ENCODE measurements around the gene ZBTB26. TPM values are rescaled to one million over a fixed set of nuclear protein-coding genes. Genes with fewer than 3 reads are reported as not detected.

ZBTB26 gene
- total RNA-seq, 2 experiments from 2014 or later, result 4.8 to 6.0 TPM

DNA sequence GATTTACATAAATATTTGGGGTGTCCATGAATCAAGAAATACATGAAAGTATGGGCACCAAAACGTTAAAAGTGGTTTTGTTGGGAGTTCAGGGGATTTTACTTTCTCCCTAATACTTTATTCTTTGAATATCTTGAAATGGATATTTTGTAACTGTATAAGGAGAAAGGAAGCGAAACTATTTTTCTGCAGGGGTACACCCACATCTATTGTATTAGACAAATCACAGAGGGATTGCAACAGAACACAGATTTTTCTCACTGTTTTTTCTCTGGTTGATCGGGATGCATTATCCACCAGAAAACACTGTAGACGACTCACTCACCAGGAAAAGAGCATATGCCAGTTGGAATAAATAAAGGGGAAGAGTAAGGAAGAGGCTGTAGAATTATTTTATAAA is 8.3 kb upstream of the ZBTB26 start:
- H3K27ac ChIP-seq (ENCODE audit: low read depth in 1 of 2, low read length in 2 of 2), result no peak overlapping the region

DNA sequence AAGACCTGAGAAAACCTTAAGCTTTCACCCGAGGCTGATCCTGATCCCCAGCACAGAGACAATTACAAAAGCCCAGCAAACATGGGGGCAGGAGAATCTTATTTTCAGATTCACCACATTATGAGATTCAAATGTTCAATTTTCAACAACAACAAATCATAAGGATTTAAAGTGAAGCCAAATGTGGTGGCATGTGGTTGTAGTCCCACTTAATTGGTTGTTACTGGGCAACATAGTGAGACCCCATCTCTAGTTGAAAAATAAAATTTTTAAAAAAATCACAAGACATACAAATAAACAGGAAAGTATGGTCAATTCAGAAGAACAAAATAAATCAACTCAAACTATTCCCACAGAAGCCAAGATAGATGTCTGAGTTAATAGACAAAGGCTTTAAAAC is 5.6 kb upstream of the ZBTB26 start:
- Histone ChIP-seq H3K9me3 (ENCODE audit: control insufficient read depth in 1 of 2, insufficient read depth in 1 of 2, low read length in 2 of 2) (no peaks in the 10 kb centered on the region), H3K27me3 (ENCODE audit: control insufficient read depth in 1 of 2, insufficient read depth in 2 of 2, low read length in 2 of 2) (no peaks in the 10 kb centered on the region), H3K4me1 (ENCODE audit: insufficient read depth, low read length) (peaks cover 29% of the 10 kb centered on the region), H3K27ac (ENCODE audit: low read depth in 1 of 2, low read length in 2 of 2) (no peak overlapping the region), H3K36me3 (ENCODE audit: insufficient read depth, low read length) (peaks cover 17% of the 10 kb centered on the region), H3K4me3 (ENCODE audit: low read length) (no peak overlapping the region)
- no peak for DNase-seq
- TF ChIP-seq, protein P1, sequence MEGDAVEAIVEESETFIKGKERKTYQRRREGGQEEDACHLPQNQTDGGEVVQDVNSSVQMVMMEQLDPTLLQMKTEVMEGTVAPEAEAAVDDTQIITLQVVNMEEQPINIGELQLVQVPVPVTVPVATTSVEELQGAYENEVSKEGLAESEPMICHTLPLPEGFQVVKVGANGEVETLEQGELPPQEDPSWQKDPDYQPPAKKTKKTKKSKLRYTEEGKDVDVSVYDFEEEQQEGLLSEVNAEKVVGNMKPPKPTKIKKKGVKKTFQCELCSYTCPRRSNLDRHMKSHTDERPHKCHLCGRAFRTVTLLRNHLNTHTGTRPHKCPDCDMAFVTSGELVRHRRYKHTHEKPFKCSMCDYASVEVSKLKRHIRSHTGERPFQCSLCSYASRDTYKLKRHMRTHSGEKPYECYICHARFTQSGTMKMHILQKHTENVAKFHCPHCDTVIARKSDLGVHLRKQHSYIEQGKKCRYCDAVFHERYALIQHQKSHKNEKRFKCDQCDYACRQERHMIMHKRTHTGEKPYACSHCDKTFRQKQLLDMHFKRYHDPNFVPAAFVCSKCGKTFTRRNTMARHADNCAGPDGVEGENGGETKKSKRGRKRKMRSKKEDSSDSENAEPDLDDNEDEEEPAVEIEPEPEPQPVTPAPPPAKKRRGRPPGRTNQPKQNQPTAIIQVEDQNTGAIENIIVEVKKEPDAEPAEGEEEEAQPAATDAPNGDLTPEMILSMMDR (IDR thresholded peaks at IDR 0.05), result no peak
- H3K36me3 Mint-ChIP-seq (ENCODE audit: low read depth), result peaks cover 40% of the 10 kb centered on the region
- no peaks in the 10 kb centered on the region for H3K27me3 Mint-ChIP-seq
- no peak overlapping the region for H3K27ac Mint-ChIP-seq
- no peaks in the 10 kb centered on the region for H3K9me3 Mint-ChIP-seq
- no peak overlapping the region for H3K4me3 Mint-ChIP-seq
- POLR2A ChIA-PET, result no interaction called here
- CTCF ChIA-PET, result no interaction called here
- intact Hi-C loops (cut with DNase I, micrococcal nuclease), result loop anchor here in 1 of 2 experiments (10.0 kb wide), 1 partner anchor 672 kb away; the partner anchor contains the start of genes MRRF and RBM18
- ATAC-seq (ENCODE audit: poor library complexity), result no peak
- H3K4me1 Mint-ChIP-seq (ENCODE audit: low read depth), result peaks cover 43% of the 10 kb centered on the region

More for the DNA sequence above, 8.3 kb upstream of the ZBTB26 start:
- Mint-ChIP-seq H3K36me3 (ENCODE audit: low read depth) (peaks cover 38% of the 10 kb centered on the region), H3K9me3 (no peaks in the 10 kb centered on the region), H3K4me1 (ENCODE audit: low read depth) (peaks cover 41% of the 10 kb centered on the region), H3K27me3 (no peaks in the 10 kb centered on the region), H3K4me3 (peak overlapping the region; percentile 78), H3K27ac (peak overlapping the region; percentile 39)
- Histone ChIP-seq H3K9me3 (ENCODE audit: control insufficient read depth in 1 of 2, insufficient read depth in 1 of 2, low read length in 2 of 2) (no peaks in the 10 kb centered on the region), H3K4me3 (ENCODE audit: low read length) (no peak overlapping the region), H3K4me1 (ENCODE audit: insufficient read depth, low read length) (peaks cover 19% of the 10 kb centered on the region), H3K36me3 (ENCODE audit: insufficient read depth, low read length) (peaks cover 19% of the 10 kb centered on the region), H3K27me3 (ENCODE audit: control insufficient read depth in 1 of 2, insufficient read depth in 2 of 2, low read length in 2 of 2) (no peaks in the 10 kb centered on the region)
- ATAC-seq (ENCODE audit: poor library complexity) (no peak), DNase-seq (no peak)
- CTCF ChIA-PET, result no interaction called here
- intact Hi-C loops (cut with DNase I, micrococcal nuclease), result loop anchor here in 1 of 2 experiments (2.0 to 10.0 kb wide), 2 partner anchors 27 to 675 kb away; partner anchors contain the start of genes MRRF, RBM18 and ZBTB6
- POLR2A ChIA-PET, result interaction anchor here (2.8 to 4.2 kb wide), 3 partner anchors 8 to 36 kb away, joined by 44 to 62 read pairs (median 53); partner anchors contain the start of genes RC3H2, ZBTB26 and ZBTB6
- TF ChIP-seq, protein P1 (IDR thresholded peaks at IDR 0.05), result no peak

DNA sequence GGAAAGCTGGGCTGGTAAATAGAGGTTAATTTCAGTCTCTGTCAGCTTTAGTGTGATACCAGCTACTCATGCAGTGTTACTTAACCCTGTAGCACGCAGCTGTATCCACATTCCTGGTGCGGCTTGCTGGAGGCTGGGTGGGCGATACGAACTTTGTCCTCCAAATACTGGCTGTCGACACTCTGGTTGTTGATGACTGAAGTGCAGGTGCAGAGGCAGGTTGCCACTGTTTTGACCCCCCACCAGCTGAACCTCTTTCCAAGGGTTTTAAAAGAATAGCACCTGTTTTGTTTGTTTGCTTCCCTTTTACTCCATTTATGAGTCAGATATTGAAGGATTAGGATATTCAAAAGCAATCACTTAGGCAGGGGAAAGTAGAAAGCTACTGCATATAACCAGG is 5.2 kb upstream of the ZBTB26 start:
- H3K9me3 ChIP-seq (ENCODE audit: control insufficient read depth in 1 of 2, insufficient read depth in 1 of 2, low read length in 2 of 2), result no peaks in the 10 kb centered on the region
- H3K4me1 Mint-ChIP-seq (ENCODE audit: low read depth), result peaks cover 43% of the 10 kb centered on the region
- POLR2A ChIA-PET, result no interaction called here
- H3K27me3 ChIP-seq (ENCODE audit: control insufficient read depth in 1 of 2, insufficient read depth in 2 of 2, low read length in 2 of 2), result no peaks in the 10 kb centered on the region
- H3K4me3 ChIP-seq (ENCODE audit: low read length), result no peak overlapping the region
- H3K9me3 Mint-ChIP-seq, result no peaks in the 10 kb centered on the region
- CTCF ChIA-PET, result no interaction called here
- H3K27ac Mint-ChIP-seq, result no peak overlapping the region
- ATAC-seq (ENCODE audit: poor library complexity) (no peak), DNase-seq (no peak)
- no peaks in the 10 kb centered on the region for H3K27me3 Mint-ChIP-seq
- no peak overlapping the region for H3K4me3 Mint-ChIP-seq
- no peak overlapping the region for H3K27ac ChIP-seq (ENCODE audit: low read depth in 1 of 2, low read length in 2 of 2)
- peaks cover 40% of the 10 kb centered on the region for H3K36me3 Mint-ChIP-seq (ENCODE audit: low read depth)
- TF ChIP-seq, protein P1 (IDR thresholded peaks at IDR 0.05), result no peak
- intact Hi-C loops (cut with DNase I, micrococcal nuclease), result loop anchor here in 1 of 2 experiments (10.0 kb wide), 1 partner anchor 672 kb away; the partner anchor contains the start of genes MRRF and RBM18
- peaks cover 26% of the 10 kb centered on the region for H3K4me1 ChIP-seq (ENCODE audit: insufficient read depth, low read length)
- H3K36me3 ChIP-seq (ENCODE audit: insufficient read depth, low read length), result peaks cover 17% of the 10 kb centered on the region
